Left kidney (tissue), 2 donors: ENCODE measurements around the gene FGF10. TPM values are rescaled to one million over a fixed set of nuclear protein-coding genes. Genes with fewer than 3 reads are reported as not detected.

Experiments used
- DNase-seq: peaks from one replicate; pipeline ENCODE4 v3.0.0-alpha.2; 2013
- polyA plus RNA-seq: library from polyadenylated mRNA; unstranded; fragments of 120-200 nt; gene quantifications from one replicate; pipeline ENCODE4 v1.2.1, GENCODE V29; 2013; ENCODE audit not compliant: insufficient read length

Gene FGF10
- polyA plus RNA-seq, 1 donor = 8.7 TPM

GRCh38 chr5:44257653-44258365 is 131.4 kb downstream of the FGF10 start:
- DNase-seq = no peak

GRCh38 chr5:44257221-44257620 is 132.0 kb downstream of the FGF10 start:
- DNase-seq = no peak
